HG02870 (cell line): ENCODE data around the gene KLHL4.
"Not testable (repeated sequence)": the region's sequence is repeated elsewhere in the genome, so short reads cannot be mapped to it uniquely, and the experiment has no call there.

Source experiments
- ATAC-seq: cut with Tn5 transposase; IDR thresholded peaks from one replicate; pipeline ENCODE4 v1.9.1; 2021; ENCODE audit warnings: mild to moderate bottlenecking, moderate library complexity; ENCODE audit not compliant: unreplicated experiment

KLHL4 gene

GRCh38 chrX:87661761-87662160, 144.2 kb downstream of the KLHL4 start:
- no peak for ATAC-seq

- no peak for ATAC-seq
These were observed 145.8 kb downstream of the KLHL4 start for GRCh38 chrX:87663421-87663820.

GRCh38 chrX:87664381-87664780, 146.8 kb downstream of the KLHL4 start:
- ATAC-seq = no peak

- ATAC-seq = no peak
These were observed 162.2 kb downstream of the KLHL4 start for GRCh38 chrX:87679849-87680248.

GRCh38 chrX:87687703-87688102, 170.1 kb downstream of the KLHL4 start:
- ATAC-seq = no peak

- not testable (repeated sequence) for ATAC-seq
These were observed 170.6 kb downstream of the KLHL4 start for GRCh38 chrX:87688113-87688748.

- not testable (repeated sequence) for ATAC-seq
These were observed 171.6 kb downstream of the KLHL4 start for GRCh38 chrX:87689218-87689617.

- ATAC-seq = no peak
These were observed 175.6 kb downstream of the KLHL4 start for GRCh38 chrX:87693204-87693603.

- no peak for ATAC-seq
These were observed 179.8 kb downstream of the KLHL4 start for GRCh38 chrX:87697409-87697808.

- ATAC-seq = no peak
These were observed 185.2 kb downstream of the KLHL4 start for GRCh38 chrX:87702795-87703194.

GRCh38 chrX:87703469-87703868, 185.9 kb downstream of the KLHL4 start:
- ATAC-seq = not testable (repeated sequence)

- ATAC-seq = no peak
These were observed 188.5 kb downstream of the KLHL4 start for GRCh38 chrX:87706134-87706533.

- ATAC-seq = no peak
These were observed 193.0 kb downstream of the KLHL4 start for GRCh38 chrX:87710580-87710979.
